Upper lobe of left lung (tissue), 4 donors: Measurements from ENCODE around the gene NSUN4.
"Not testable (repeated sequence)": the region's sequence is repeated elsewhere in the genome, so short reads cannot be mapped to it uniquely, and the experiment has no call there.

ENCODE experiments used
- CTCF ChIP-seq, 6 experiments: fragments of 450-650 bp in 4 of 6; fragments of 200-600 bp in 2 of 6; sonication (generic) in 2 of 6; IDR thresholded peaks; one replicate each; pipeline ENCODE4 v1.5.1; 2016 to 2019; ENCODE audit warnings: antibody characterized with exemption in 6 of 6
- POLR2A ChIP-seq, 4 donors: fragments of 450-650 bp; IDR thresholded peaks; one replicate each; pipeline ENCODE4 v1.5.1; 2016 to 2017; ENCODE audit warnings: antibody characterized with exemption in 4 of 4, mild to moderate bottlenecking in 2 of 4
- POLR2AphosphoS5 ChIP-seq, 2 donors: sonication (generic); formaldehyde crosslinking; IDR thresholded peaks; one replicate each; pipeline ENCODE4 v1.5.1; 2017; ENCODE audit warnings: antibody characterized with exemption in 2 of 2

- TF ChIP-seq CTCF, POLR2AphosphoS5, POLR2A (IDR thresholded peaks at IDR 0.05): not testable (repeated sequence)
These were observed 3.2 kb upstream of the NSUN4 start for GRCh38 chr1:46337409-46337808.
